ENCODE results near the gene SLC39A12.

GRCh38 chr10:17918187-17918903 lies 33.4 kb upstream of the SLC39A12 start:
- TF ChIP-seq CTCF (IDR thresholded peaks at IDR 0.05) (no peak), POLR2A (IDR thresholded peaks at IDR 0.05) (no peak), POLR2AphosphoS5 (IDR thresholded peaks at IDR 0.05) (no peak)

All from breast epithelium (tissue), 3 donors.